ENCODE measurements around the gene C4B. TPM values are rescaled to one million over a fixed set of nuclear protein-coding genes. Genes with fewer than 3 reads are reported as not detected.

The C4B gene
- total RNA-seq, 1 experiment from 2014 or later = 2.7 TPM

DNA sequence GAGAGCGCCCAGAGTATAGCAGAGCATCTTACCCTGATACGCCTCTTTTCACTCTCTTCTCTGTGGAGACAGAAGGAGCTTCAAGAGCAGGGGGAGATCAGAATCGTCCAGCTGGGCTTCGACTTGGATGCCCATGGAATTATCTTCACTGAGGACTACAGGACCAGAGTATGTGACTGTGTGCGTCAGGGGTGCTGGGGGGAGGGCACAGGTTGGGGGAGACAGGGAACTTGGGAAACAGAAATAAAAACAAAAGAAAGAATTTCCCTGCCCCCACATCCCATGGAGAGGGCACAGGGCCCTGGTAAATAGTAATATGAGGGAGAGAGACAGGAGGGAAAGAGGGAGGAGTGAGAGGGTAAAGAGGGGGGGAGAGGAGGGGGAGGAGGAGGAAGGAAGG is 35.8 kb upstream of the C4B start:
- Histone ChIP-seq H4K91ac (ENCODE audit: insufficient read length, low read depth, low read length) (no peak overlapping the region), H3K79me1 (ENCODE audit: insufficient read depth, low read depth, low read length, poor library complexity, severe bottlenecking) (no peaks in the 10 kb centered on the region), H2BK15ac (ENCODE audit: low read depth, low read length) (no peak overlapping the region), H3K79me2 (ENCODE audit: insufficient read depth, low read length) (no peaks in the 10 kb centered on the region), H3K9me3 (ENCODE audit: control insufficient read depth, low read depth, low read length) (no peaks in the 10 kb centered on the region), H3K56ac (ENCODE audit: insufficient read length, low read depth, low read length) (no peak overlapping the region), H4K5ac (ENCODE audit: insufficient read length, low read depth, low read length) (no peak overlapping the region), H2AK5ac (ENCODE audit: insufficient read length, low read length) (no peak overlapping the region), H3K18ac (ENCODE audit: insufficient read length, low read depth, low read length) (no peak overlapping the region), H2BK120ac (ENCODE audit: low read depth, low read length, poor library complexity, severe bottlenecking) (no peak overlapping the region), H3K4me2 (ENCODE audit: insufficient read depth, insufficient read length, low read length) (no peak overlapping the region), H3T11ph (ENCODE audit: low read length) (no peak overlapping the region), H3K14ac (ENCODE audit: insufficient read depth, low read length) (no peak overlapping the region), H2BK20ac (ENCODE audit: low read depth, low read length, poor library complexity, severe bottlenecking) (no peak overlapping the region), H3K27me3 (ENCODE audit: insufficient read depth, low read length) (no peaks in the 10 kb centered on the region), H3K4ac (ENCODE audit: low read depth, low read length) (no peak overlapping the region), H2BK5ac (ENCODE audit: insufficient read length, low read length) (no peak overlapping the region), H2AFZ (ENCODE audit: low read length) (no peak overlapping the region), H3K9ac (ENCODE audit: extremely low read depth, insufficient read length, low read length) (no peak overlapping the region), H3K27ac (ENCODE audit: insufficient read length, low read depth, low read length) (no peak overlapping the region), H3K23me2 (ENCODE audit: insufficient read length, low read depth, low read length, poor library complexity, severe bottlenecking) (no peaks in the 10 kb centered on the region), H2BK12ac (ENCODE audit: insufficient read length, low read depth, low read length) (no peak overlapping the region), H4K8ac (replicated peaks; ENCODE audit: insufficient read length, low read depth, low read length) (no peak overlapping the region), H4K20me1 (ENCODE audit: control insufficient read depth, insufficient read depth, insufficient read length) (no peaks in the 10 kb centered on the region), H3K23ac (ENCODE audit: insufficient read length, low read depth, low read length) (no peak overlapping the region), H3K4me1 (ENCODE audit: insufficient read depth, low read length) (no peaks in the 10 kb centered on the region)
- Mint-ChIP-seq H3K4me3 (no peak overlapping the region), H3K4me1 (peaks cover 0 to 4% of the 10 kb centered on the region in 2 experiments; a peak in 2 of 4 replicates), H3K27me3 (ENCODE audit: low read depth) (no peaks in the 10 kb centered on the region), H3K36me3 (ENCODE audit: insufficient read depth in 1 of 3, low read depth in 3 of 3) (peaks cover 13 to 31% (median 27%) of the 10 kb centered on the region in 3 experiments), H3K9me3 (peaks cover 6 to 13% of the 10 kb centered on the region in 2 experiments), H3K27ac (peak overlapping the region in 2 of 3 experiments; percentile 54 to 70; a peak in 2 of 7 replicates)
- DNase-seq = peak; percentile 10
- TF ChIP-seq, protein P1, sequence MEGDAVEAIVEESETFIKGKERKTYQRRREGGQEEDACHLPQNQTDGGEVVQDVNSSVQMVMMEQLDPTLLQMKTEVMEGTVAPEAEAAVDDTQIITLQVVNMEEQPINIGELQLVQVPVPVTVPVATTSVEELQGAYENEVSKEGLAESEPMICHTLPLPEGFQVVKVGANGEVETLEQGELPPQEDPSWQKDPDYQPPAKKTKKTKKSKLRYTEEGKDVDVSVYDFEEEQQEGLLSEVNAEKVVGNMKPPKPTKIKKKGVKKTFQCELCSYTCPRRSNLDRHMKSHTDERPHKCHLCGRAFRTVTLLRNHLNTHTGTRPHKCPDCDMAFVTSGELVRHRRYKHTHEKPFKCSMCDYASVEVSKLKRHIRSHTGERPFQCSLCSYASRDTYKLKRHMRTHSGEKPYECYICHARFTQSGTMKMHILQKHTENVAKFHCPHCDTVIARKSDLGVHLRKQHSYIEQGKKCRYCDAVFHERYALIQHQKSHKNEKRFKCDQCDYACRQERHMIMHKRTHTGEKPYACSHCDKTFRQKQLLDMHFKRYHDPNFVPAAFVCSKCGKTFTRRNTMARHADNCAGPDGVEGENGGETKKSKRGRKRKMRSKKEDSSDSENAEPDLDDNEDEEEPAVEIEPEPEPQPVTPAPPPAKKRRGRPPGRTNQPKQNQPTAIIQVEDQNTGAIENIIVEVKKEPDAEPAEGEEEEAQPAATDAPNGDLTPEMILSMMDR (conservative IDR thresholded peaks at IDR 0.05) = no peak
- no CpG with 5 or more reads among the region's 5 CpGs for WGBS (ENCODE audit: extremely low coverage, insufficient read length, low lambda C conversion rate)
